ENCODE measurements around the gene S100A12.

Gene S100A12

GRCh38 chr1:153404768-153405167 lies 29.3 kb upstream of the S100A12 start:
- peak; percentile 29 for TF ChIP-seq CTCF (IDR thresholded peaks at IDR 0.05; ENCODE audit: extremely low read depth, missing control alignments)
- DNase-seq (ENCODE audit: low spot score) = peak; percentile 51

- no peak for TF ChIP-seq CTCF (IDR thresholded peaks at IDR 0.05; ENCODE audit: extremely low read depth, missing control alignments)
- no peak for DNase-seq (ENCODE audit: low spot score)
Measured at GRCh38 chr1:153404086-153404635, 28.7 kb upstream of the S100A12 start.

GRCh38 chr1:153403421-153404085 lies 28.1 kb upstream of the S100A12 start:
- DNase-seq (ENCODE audit: low spot score) = no peak
- TF ChIP-seq CTCF (IDR thresholded peaks at IDR 0.05; ENCODE audit: extremely low read depth, missing control alignments) = no peak

GRCh38 chr1:153402226-153402625 lies 26.8 kb upstream of the S100A12 start:
- DNase-seq (ENCODE audit: low spot score) = no peak
- no peak for TF ChIP-seq CTCF (IDR thresholded peaks at IDR 0.05; ENCODE audit: extremely low read depth, missing control alignments)

- TF ChIP-seq CTCF (IDR thresholded peaks at IDR 0.05; ENCODE audit: extremely low read depth, missing control alignments) = no peak
- DNase-seq (ENCODE audit: low spot score) = no peak
Measured at GRCh38 chr1:153401461-153401860, 26.0 kb upstream of the S100A12 start.

GRCh38 chr1:153400244-153400643 lies 24.8 kb upstream of the S100A12 start:
- TF ChIP-seq CTCF (IDR thresholded peaks at IDR 0.05; ENCODE audit: extremely low read depth, missing control alignments) = no peak
- DNase-seq (ENCODE audit: low spot score) = no peak

- no peak for DNase-seq (ENCODE audit: low spot score)
- TF ChIP-seq CTCF (IDR thresholded peaks at IDR 0.05; ENCODE audit: extremely low read depth, missing control alignments) = no peak
Measured at GRCh38 chr1:153399401-153400055, 24.1 kb upstream of the S100A12 start.

All from GM20000 (cell line).